ENCODE data around the gene FCGR2B.
"Not testable (repeated sequence)": the region's sequence is repeated elsewhere in the genome, so short reads cannot be mapped to it uniquely, and the experiment has no call there.

Gene FCGR2B

GRCh38 chr1:161706482-161707347 is 43.8 kb downstream of the FCGR2B start, which contains the start of gene FCRLA:
Gene FCRLA (plus strand): TSS chr1:161707229. CDS start chr1:161707265, 36 bp downstream.
- no peak for DNase-seq

DNA sequence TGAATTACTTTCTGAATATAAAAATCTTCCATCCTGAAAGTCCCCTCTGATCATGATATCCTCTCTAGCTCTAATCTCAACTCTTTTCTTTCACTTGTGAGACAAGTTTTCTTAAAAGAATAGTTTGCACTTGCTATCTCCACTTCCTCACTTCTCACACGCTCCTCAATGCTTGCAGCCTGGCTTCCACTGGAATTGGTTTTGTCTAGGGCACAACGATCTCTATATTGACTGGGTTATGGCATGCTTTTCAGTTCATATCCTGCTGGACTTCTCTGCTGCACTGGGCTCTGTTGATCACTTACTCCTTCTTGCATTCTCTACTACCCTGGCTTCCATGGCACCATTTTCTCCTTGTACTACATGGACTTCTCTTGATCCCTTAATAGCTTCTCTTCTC is 44.6 kb downstream of the FCGR2B start:
- no peak for DNase-seq

DNA sequence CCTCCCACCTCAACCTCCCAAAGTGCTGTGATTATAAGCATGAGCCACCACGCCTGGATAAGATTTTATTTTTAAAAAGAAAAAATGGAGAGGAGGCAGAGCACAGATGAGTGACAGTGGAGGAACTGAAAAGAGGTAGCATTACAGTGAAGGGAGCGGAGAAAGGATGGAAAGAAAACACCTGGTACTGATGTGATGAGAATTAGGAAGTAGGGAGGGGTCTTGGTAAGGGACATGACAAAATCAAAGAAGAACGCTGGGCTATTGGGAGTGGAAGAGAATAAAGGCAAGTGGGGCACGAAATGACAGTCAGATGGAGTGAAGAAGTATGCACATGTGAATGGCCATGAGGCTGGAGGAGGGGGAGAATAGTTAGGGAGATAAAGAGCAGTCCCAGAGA is 46.4 kb downstream of the FCGR2B start:
- no peak for DNase-seq

DNA sequence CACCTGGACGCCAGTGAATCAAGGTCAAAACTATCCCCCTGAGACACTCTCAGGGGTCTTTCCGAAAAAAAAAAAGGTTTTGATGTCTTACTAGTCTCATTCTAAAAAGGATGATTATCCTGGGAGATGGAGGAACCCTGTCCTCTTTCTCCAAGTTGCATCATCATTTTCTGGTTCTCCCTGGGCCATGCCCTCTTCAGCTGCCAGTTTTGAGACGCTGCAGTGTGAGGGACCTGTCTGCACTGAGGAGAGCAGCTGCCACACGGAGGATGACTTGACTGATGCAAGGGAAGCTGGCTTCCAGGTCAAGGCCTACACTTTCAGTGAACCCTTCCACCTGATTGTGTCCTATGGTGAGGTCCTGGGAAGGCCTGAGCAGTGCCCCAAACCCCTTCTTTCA is 47.6 kb downstream of the FCGR2B start:
- no peak for DNase-seq

GRCh38 chr1:161718559-161719324 is 55.8 kb downstream of the FCGR2B start:
- no peak for DNase-seq

GRCh38 chr1:161719325-161719611 is 56.3 kb downstream of the FCGR2B start:
- DNase-seq, result no peak

DNA sequence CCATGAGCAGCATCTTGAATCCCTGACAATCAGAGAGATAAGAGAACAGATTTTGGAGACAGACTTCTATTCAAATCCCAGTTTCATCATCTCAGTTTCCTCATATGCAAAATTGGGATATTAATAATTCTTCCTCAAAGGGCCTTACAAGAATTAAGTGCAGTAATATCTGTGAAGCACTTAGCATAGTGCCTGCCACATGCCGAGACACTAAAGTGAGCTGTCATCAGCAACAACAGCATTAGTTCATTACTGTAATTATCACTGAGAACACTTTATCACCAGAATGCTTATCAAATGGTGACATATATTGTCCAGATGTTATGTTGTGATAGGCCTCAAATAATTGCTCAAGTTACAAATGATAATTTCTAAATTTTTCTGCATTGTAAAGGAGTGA is 57.5 kb downstream of the FCGR2B start:
- DNase-seq, result no peak

- DNase-seq, result no peak
Observed at GRCh38 chr1:161720956-161721737, 58.2 kb downstream of the FCGR2B start, which contains the start of gene FCRLB. Gene FCRLB (plus strand): TSS chr1:161721544. CDS start chr1:161722673, 1,129 bp downstream.

DNA sequence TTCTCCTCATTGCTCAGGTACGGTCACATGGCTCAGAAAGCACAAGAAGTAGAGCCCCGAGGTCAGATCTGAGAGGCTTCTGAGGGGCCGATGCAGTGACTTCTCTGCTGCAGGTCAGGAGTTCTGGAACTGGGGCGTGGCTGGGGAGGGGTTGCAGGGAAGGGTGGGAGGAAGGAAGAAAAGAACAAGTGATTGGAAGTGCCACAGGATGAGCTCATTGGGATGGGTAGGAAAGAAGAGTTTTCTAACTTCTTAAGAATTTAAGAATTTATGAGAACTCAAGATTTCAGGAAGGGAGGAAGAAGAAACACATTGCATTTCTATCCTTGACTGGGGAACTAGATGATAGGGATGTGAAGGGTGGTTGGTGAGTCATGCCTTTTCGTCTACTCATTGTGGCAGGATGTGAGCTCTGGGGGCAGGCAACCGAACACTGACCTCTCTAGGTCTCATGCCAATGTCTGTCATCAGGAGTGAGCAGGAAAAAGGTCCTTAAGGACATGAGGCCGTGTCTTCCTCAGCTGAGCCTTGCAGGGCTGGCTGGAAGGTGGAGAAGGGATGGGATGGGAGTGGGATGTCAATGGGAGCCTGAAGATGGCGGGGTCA is 58.9 kb downstream of the FCGR2B start:
- no peak for DNase-seq

DNA sequence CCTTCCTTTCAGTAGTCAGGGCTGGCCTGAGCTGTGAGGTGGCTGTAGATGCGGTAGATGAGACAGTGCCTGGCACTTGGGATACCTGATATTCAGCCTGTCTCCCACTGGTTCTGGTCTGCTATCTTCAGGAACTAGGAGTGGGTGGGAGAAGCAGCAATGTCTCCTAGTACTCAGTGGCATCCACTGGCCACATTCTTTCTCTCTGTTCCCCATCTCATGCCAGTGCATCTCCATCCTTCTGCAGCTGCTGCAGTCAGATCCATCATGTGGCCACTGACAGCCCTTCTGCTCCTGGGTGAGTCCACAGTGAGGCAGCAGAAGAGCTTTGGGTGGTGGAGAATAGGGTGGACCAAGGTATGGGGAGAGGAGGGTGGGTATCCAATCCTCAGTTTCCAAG is 59.5 kb downstream of the FCGR2B start:
- no peak for DNase-seq

- DNase-seq, result no peak
Observed at GRCh38 chr1:161723459-161724141, 60.7 kb downstream of the FCGR2B start.

DNA sequence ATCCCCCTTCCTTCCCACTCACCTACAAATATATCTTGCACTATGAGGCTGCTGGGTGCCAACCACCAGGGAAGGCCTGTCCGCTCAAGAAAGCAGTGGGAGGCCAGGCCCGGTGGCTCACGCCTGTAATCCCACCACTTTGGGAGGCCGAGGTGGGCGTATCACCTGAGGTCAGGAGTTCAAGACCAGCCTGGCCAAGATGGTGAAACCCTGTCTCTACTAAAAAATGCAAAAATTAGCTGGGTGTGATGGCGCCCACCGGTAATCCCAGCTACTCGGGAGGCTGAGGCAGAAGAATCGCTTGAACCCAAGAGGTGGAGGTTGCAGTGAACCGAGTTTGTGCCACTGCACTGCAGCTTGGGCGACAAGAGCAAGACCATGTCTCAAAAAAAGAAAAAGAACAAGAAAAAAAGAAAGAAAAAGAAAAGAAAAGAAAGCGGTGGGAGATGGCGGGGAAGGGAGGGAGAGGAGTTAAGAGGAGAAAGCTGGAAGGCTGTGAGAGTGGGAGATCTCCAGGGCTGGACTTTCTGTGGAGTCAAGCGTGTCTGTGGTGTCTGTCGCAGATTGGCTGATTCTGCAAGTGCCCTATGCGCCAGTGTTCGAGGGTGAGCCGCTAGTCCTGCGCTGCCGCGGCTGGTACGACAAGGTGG is 62.4 kb downstream of the FCGR2B start:
- not testable (repeated sequence) for DNase-seq

- peak; percentile 71 for DNase-seq
Observed at GRCh38 chr1:161725908-161726472, 63.0 kb downstream of the FCGR2B start.

DNA sequence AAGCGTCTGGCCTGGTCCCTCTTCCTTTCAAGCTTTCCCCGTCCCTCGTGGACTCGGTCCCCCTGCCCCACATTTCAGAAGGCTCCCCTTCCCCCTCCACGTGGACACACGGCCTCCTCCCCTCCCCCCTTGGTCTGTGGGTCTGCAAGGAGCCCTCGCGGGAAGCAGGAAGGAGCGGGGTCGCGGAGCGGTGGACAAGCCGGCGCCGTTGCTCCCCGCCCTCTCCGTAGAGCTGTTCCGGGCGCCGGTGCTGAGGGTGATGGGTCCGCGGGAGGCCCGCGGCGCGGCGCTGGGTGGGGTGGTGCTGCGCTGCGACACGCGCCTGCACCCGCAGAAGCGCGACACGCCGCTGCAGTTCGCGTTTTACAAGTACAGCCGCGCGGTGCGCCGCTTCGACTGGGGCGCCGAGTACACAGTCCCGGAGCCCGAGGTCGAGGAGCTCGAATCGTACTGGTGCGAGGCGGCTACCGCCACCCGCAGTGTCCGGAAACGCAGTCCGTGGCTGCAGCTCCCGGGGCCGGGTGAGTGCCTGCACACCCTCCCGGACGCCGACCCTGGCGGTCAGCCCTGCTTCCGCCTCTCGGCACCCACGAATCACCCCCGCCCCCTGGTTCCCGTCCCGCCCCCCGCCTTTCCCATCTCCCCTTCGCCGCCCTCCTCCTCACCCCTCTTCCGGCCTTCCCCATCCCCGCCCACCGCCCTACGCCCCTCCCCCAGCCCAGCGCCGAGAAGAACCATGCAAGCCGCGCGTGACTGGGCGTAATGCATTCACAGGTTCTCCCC is 63.7 kb downstream of the FCGR2B start:
- peak; percentile 81 for DNase-seq

DNA sequence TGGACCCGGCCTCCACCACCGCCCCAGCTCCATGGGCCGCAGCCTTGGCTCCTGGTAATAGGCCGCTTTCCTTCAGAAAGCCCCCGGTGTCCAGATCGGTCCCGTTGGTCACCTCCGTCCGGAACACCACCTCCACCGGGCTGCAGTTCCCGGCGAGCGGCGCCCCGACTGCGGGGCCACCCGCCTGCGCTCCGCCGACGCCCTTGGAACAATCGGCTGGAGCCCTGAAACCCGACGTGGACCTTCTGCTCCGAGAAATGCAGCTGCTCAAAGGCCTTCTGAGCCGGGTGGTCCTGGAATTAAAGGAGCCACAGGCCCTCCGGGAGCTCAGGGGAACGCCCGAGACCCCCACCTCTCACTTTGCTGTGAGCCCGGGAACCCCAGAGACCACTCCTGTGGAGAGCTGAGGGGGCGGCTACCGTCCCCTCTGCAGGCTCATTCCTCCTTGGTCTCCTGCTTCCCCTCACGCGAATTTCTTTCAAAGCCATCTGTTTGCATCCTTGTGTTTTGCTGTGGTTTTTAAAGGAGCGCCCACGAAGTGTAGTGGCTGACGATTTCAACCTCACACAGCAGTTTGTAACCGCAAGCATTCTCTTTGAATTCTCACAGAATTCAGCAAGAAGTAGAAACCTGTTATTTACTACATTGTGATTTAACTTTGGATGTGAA is 64.4 kb downstream of the FCGR2B start:
- DNase-seq, result peak; percentile 63

Measured in activated effector memory CD4-positive, alpha-beta T cell treated with anti-CD3 and anti-CD28 coated beads, Interleukin-2, amount 50 U/mL, for 16 hours (primary cell).